ENCODE results near the gene ABHD15. TPM values are rescaled to one million over a fixed set of nuclear protein-coding genes. Genes with fewer than 3 reads are reported as not detected.
"Not testable (repeated sequence)": the region's sequence is repeated elsewhere in the genome, so short reads cannot be mapped to it uniquely, and the experiment has no call there.

The ABHD15 gene
- polyA plus RNA-seq, 3 donors: 6.8 to 7.6 (median 7.1) TPM

DNA sequence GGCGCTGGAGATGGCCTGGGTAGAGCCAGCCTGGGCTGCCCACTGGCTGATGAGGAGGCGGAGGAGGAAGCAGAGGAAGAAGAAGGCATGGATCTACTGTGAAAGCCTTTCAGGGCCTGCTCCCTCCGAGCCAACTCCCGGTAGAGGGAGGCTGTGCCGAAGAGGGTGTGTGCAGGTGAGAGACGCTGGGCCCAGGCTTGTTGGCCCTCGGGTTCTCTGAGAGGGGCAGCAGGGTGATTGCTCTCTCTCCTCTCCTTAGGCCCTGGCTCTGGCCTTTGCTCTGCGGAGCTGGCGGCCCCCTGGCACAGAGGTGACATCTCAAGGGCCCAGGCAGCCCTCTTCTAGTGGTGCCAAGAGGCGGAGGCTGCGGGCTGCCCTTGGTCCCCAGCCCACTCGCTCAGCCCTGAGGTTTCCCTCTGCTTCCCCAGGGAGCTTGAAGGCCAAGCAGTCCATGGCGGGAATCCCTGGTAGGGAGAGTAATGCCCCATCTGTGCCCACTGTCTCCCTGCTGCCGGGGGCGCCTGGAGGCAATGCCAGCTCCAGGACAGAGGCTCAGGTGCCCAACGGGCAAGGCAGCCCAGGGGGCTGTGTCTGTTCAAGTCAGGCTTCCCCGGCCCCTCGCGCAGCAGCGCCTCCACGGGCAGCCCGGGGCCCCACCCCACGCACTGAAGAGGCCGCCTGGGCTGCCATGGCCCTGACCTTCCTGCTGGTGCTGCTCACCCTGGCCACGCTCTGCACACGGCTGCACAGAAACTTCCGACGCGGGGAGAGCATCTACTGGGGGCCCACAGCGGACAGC lies 5.2 kb upstream of the ABHD15 start:
- DNase-seq (ENCODE audit: low read depth in 3 of 3, low spot score in 2 of 3): no peak

DNA sequence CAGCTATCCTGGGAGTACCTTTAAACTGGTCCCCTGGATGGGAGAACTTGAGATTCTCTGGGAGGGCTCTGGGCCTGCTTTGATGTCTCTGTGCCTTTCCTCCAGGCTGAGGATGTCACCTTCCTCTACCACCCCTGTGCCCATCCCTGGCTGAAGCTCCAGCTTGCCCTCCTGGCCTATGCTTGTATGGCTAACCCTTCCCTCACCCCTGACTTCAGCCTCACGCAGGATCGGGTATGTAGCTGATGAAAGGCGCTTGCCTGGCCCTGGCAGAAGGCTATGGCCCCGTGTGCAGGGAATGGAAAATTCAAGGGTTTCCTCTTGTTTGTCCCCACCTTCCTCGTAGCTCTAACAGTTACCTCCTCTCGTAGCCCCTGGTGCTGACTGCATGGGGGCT lies 4.6 kb upstream of the ABHD15 start:
- DNase-seq (ENCODE audit: low read depth in 3 of 3, low spot score in 2 of 3): no peak

DNA sequence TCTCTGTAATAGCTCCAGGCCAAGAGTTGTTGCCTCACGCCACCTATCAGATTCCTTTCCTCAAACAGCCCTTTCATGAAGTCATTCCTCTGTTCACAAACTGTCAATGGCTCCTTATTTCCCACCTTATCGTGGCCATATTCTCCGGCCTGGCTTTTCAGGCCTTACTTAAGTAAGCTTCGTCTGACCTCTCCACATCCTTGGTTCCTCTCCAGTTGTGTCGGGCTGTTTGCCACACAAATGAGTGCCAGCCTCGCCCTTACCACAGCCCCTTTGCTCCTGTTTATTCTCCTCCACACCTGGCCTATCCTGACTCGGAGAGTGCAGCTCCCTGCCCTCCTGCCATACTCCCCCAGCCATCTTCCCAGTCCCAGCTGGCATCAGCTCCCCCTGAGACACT lies 3.7 kb upstream of the ABHD15 start:
- no peak for DNase-seq (ENCODE audit: low read depth in 3 of 3, low spot score in 2 of 3)

GRCh38 chr17:29569245-29569950 lies 2.6 kb upstream of the ABHD15 start:
- DNase-seq (ENCODE audit: low read depth in 3 of 3, low spot score in 2 of 3): no peak

- no peak for DNase-seq (ENCODE audit: low read depth in 3 of 3, low spot score in 2 of 3)
These were observed 1.8 kb upstream of the ABHD15 start, which contains the start of gene TP53I13 for GRCh38 chr17:29568331-29569244. Gene TP53I13, plus strand, starts transcription at chr17:29568701. Its CDS starts 58 bp downstream, at chr17:29568759.

GRCh38 chr17:29567554-29568330 lies 905 bp upstream of the ABHD15 start:
- no peak for DNase-seq (ENCODE audit: low read depth in 3 of 3, low spot score in 2 of 3)

GRCh38 chr17:29567304-29567553 lies 392 bp upstream of the ABHD15 start:
- no peak for DNase-seq (ENCODE audit: low read depth in 3 of 3, low spot score in 2 of 3)

DNA sequence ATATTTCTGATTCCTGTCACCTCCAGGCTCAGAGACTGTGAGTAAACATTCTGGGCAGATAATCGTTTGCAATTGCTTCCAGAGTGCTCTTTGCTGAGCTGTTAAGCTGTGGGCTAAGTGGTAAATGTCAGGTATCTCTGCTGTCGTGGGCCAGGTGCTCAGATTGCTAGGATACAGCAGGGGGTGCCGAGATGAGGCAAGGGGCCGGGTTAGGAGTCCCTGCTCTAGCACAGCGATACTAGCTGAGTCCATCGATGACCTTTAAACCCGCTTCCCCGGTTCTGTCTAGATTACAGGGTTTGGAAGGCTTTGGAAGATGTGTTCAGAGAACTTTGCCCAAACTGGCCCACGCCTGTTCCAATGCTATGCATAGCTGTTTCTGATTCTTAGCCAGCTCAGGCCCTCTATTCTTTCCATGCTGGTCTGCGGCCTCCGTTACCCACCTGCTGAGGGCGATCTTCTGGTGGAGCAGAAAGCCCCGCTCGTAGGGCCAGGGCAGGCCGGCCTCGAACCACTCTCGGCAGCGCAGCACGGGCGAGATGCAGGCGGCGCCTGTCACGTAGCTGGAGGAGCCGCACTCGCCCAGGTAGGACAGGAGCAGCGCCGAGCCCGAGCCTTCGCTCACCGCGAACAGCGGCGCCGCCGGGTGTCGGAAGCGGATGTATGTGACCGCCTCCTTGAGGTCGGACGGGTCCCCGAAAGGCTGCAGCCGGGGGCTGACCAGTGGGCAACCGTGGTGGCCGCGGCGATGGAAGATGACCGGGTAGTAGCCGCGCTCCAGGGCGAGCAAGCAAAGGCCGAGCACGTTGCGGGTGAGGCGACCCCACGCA lies 979 bp downstream of the ABHD15 start:
- DNase-seq (ENCODE audit: low read depth in 3 of 3, low spot score in 2 of 3): no peak

DNA sequence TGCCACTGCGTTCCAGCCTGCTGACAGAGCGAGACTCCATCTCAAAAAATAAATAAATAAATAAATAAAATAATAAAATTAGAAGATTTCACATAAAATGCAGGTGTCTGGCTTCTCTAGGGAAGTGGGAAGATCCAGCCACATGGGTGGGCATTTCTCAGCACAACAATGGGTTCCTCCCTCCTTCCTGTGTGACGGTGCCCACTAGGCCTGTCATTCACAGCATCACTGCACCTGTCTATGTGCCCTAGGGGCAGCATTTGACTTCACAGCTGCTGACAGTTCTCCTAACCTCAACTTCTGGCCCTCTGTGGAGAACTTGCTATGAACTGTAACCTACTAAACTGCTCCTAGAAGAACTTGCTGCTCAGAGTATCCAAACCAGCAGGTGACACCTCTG lies 3.0 kb downstream of the ABHD15 start:
- no peak for DNase-seq (ENCODE audit: low read depth in 3 of 3, low spot score in 2 of 3)

GRCh38 chr17:29562615-29563014 lies 4.2 kb downstream of the ABHD15 start:
- no peak for DNase-seq (ENCODE audit: low read depth in 3 of 3, low spot score in 2 of 3)

DNA sequence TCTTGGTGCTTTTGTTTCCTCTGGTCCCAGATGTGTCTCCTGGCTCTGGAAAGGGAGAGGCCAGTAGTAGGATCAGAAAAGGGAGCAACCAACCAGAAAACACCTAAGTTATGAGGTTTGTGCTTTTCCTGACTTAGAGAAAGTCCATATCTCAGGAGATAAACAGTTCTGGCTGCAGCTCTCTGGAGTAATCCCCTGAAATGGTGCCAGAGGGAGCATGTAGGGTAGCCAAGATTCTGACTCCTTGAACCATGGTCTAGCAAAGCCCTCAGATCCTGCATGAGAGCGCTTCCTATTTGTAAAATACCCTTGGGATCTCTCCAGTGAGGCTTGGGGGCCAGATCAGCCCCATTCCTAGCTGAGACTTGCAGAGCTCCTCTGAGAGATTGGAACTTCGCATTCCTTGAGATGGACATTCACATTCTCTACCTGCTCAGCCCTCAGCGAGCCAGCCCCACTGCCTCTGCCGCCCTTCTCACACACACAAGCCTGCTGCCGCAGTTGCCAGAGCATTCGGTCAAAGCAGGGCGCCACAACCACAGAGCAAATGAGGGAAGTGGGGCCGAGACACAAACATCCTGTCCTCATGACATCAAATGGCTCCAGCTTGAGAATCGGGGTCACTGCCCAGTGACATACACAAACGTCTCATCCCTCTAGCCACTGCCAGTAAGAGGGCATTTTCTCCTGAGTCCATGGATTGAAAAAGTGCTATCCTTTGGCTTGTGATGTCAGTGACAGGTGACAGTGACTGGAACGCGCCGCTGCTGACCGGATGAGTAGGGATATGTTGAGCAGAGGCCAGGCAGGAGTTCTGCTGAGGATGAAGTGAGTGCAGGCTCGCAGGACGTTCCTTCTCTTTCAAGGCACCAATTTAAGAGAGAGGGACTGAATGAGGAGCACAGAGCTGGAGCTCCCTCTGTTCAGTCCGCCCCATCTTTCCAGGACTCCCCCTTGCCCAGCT lies 5.0 kb downstream of the ABHD15 start:
- DNase-seq (ENCODE audit: low read depth in 3 of 3, low spot score in 2 of 3): no peak

- no peak for DNase-seq (ENCODE audit: low read depth in 3 of 3, low spot score in 2 of 3)
These were observed 6.5 kb downstream of the ABHD15 start for GRCh38 chr17:29560316-29560715.

- no peak for DNase-seq (ENCODE audit: low read depth in 3 of 3, low spot score in 2 of 3)
These were observed 7.2 kb downstream of the ABHD15 start for GRCh38 chr17:29559640-29560039.

- DNase-seq (ENCODE audit: low read depth in 3 of 3, low spot score in 2 of 3): not testable (repeated sequence)
These were observed 8.7 kb downstream of the ABHD15 start for GRCh38 chr17:29558139-29558538.

GRCh38 chr17:29557739-29558116 lies 9.1 kb downstream of the ABHD15 start:
- DNase-seq (ENCODE audit: low read depth in 3 of 3, low spot score in 2 of 3): no peak

- DNase-seq (ENCODE audit: low read depth in 3 of 3, low spot score in 2 of 3): no peak
These were observed 9.6 kb downstream of the ABHD15 start for GRCh38 chr17:29557085-29557738.

DNA sequence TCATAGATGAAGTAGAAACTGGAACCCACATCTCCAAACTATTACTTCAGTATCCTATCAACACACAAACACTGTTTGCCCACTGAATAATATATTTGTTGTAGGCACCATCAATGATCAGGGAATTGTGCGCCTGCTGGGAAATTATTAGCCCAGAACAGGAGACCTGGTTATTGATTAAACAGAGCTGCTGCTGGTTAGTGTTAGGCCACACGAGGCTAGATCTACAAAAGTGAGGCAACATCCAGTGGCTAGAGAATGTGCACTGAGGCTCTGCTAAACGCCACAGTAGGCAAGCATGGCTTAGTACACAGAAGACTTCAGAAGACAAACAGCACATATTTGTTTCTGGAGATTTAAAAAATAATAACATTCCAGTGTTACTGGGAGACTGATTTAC lies 11.0 kb downstream of the ABHD15 start:
- DNase-seq (ENCODE audit: low read depth in 3 of 3, low spot score in 2 of 3): no peak
